SK-N-SH treated with all-trans-retinoic acid at 6 μM for 48 hours (cell line): ENCODE results near the gene HS6ST3.

Experiments used
- ATAC-seq: fragments of 200-7000 bp; cut with Tn5 transposase; 3 replicates; pipeline ENCODE4 v1.9.1; 2020; ENCODE audit warnings: mild to moderate bottlenecking, moderate library complexity
- ARNTL ChIP-seq: fragments of 450-650 bp; formaldehyde crosslinking; IDR thresholded peaks from 2 replicates; pipeline ENCODE4 v1.5.0; 2020; ENCODE audit warnings: low read depth, mild to moderate bottlenecking, moderate library complexity, borderline replicate concordance
- BACH2 ChIP-seq: fragments of 250-450 bp; sonication (Bioruptor Pico); IDR thresholded peaks from 2 replicates; pipeline ENCODE4 v1.9.0; 2021; ENCODE audit warnings: mild to moderate bottlenecking, borderline replicate concordance
- CSDC2 ChIP-seq: fragments of 250-450 bp; sonication (Bioruptor Pico); IDR thresholded peaks from 2 replicates; pipeline ENCODE4 v1.5.0; 2020; ENCODE audit warnings: mild to moderate bottlenecking, moderate library complexity
- ESRRG ChIP-seq: fragments of 250-450 bp; sonication (Bioruptor Pico); IDR thresholded peaks from 2 replicates; pipeline ENCODE4 v1.6.1; 2021; ENCODE audit warnings: mild to moderate bottlenecking
- GLIS3 ChIP-seq: fragments of 250-450 bp; sonication (Bioruptor Pico); IDR thresholded peaks from 2 replicates; pipeline ENCODE4 v1.5.0; 2020; ENCODE audit warnings: mild to moderate bottlenecking, moderate library complexity
- ISL1 ChIP-seq: fragments of 250-450 bp; sonication (Bioruptor Pico); IDR thresholded peaks from 2 replicates; pipeline ENCODE4 v2.1.2; 2022; ENCODE audit warnings: mild to moderate bottlenecking, moderate library complexity
- OSR1 ChIP-seq: fragments of 250-450 bp; sonication (Bioruptor Pico); IDR thresholded peaks from 2 replicates; pipeline ENCODE4 v1.8.0; 2022; ENCODE audit warnings: moderate library complexity, mild to moderate bottlenecking, inconsistent platforms
- RARB ChIP-seq: fragments of 250-450 bp; sonication (Bioruptor Pico); IDR thresholded peaks from 2 replicates; pipeline ENCODE4 v1.8.0; 2021; ENCODE audit warnings: mild to moderate bottlenecking, moderate library complexity
- SNAI2 ChIP-seq: fragments of 250-450 bp; sonication (Bioruptor Pico); IDR thresholded peaks from 2 replicates; pipeline ENCODE4 v1.5.0; 2020; ENCODE audit warnings: mild to moderate bottlenecking, moderate library complexity
- TOX ChIP-seq: fragments of 250-450 bp; sonication (Bioruptor Pico); IDR thresholded peaks from 2 replicates; pipeline ENCODE4 v1.8.0; 2021; ENCODE audit warnings: mild to moderate bottlenecking, moderate library complexity, borderline replicate concordance
- ZC3H10 ChIP-seq: fragments of 250-450 bp; sonication (Bioruptor Pico); IDR thresholded peaks from 2 replicates; pipeline ENCODE4 v1.5.1; 2021; ENCODE audit warnings: mild to moderate bottlenecking, moderate library complexity
- ZFP3 ChIP-seq: fragments of 250-450 bp; sonication (Bioruptor Pico); IDR thresholded peaks from 2 replicates; pipeline ENCODE4 v1.5.0; 2020; ENCODE audit warnings: mild to moderate bottlenecking, moderate library complexity
- ZFP30 ChIP-seq: fragments of 450-650 bp; formaldehyde crosslinking; IDR thresholded peaks from 2 replicates; pipeline ENCODE4 v1.5.0; 2022; ENCODE audit warnings: mild to moderate bottlenecking, moderate library complexity
- ZNF565 ChIP-seq: fragments of 450-650 bp; formaldehyde crosslinking; conservative IDR thresholded peaks from 2 replicates; pipeline ENCODE4 v1.5.0; 2020; ENCODE audit warnings: low read depth, mild to moderate bottlenecking, moderate library complexity
- ZNF70 ChIP-seq: fragments of 450-650 bp; formaldehyde crosslinking; IDR thresholded peaks from 2 replicates; pipeline ENCODE4 v1.5.0; 2020; ENCODE audit warnings: mild to moderate bottlenecking, moderate library complexity
- ZNF8 ChIP-seq: fragments of 450-650 bp; formaldehyde crosslinking; IDR thresholded peaks from 2 replicates; pipeline ENCODE4 v1.5.0; 2020; ENCODE audit warnings: mild to moderate bottlenecking, moderate library complexity
- TF ChIP-seq, protein P1 (sequence below): fragments of 250-450 bp; sonication (Bioruptor Pico); IDR thresholded peaks from 2 replicates; pipeline ENCODE4 v1.5.1; 2021; ENCODE audit warnings: mild to moderate bottlenecking, moderate library complexity
- TF ChIP-seq, protein P2 (sequence below): fragments of 250-450 bp; sonication (Bioruptor Pico); IDR thresholded peaks from 2 replicates; pipeline ENCODE4 v1.5.0; 2020; ENCODE audit warnings: mild to moderate bottlenecking, moderate library complexity
- TF ChIP-seq, protein P3 (sequence below): fragments of 250-450 bp; sonication (Bioruptor Pico); IDR thresholded peaks from 2 replicates; pipeline ENCODE4 v1.8.0; 2020; ENCODE audit warnings: mild to moderate bottlenecking, moderate library complexity, borderline replicate concordance
- TF ChIP-seq, protein P4 (sequence below): fragments of 250-450 bp; sonication (Bioruptor Pico); IDR thresholded peaks from 2 replicates; pipeline ENCODE4 v1.8.0; 2021; ENCODE audit warnings: low read depth, mild to moderate bottlenecking, moderate library complexity, borderline replicate concordance
- TF ChIP-seq, protein P5 (sequence below): fragments of 250-450 bp; sonication (Bioruptor Pico); IDR thresholded peaks from 2 replicates; pipeline ENCODE4 v1.5.1; 2020; ENCODE audit warnings: low read depth, mild to moderate bottlenecking, moderate library complexity

HS6ST3 gene

DNA sequence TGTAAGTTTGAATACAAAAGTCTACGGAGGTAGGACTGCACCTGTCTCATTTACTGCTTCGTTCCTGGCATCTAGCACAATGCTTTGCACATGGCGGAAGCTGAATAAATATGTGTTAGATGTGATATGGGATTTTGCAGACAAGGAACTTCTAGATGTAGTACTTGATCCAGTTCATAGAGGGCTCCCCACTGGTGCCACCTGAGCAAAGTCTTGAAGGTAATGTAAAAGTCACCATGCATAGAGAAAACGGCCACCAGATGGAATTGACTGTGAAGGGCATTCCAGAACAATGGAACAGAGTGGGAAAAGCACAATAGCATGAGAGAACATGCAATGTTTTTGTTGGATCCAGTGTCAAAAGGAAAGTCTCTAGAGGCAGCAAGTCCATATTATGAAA is 209.3 kb downstream of the HS6ST3 start (continued):
- TF ChIP-seq ZFP30 (CRISPR knock-in tag), result no peak

DNA sequence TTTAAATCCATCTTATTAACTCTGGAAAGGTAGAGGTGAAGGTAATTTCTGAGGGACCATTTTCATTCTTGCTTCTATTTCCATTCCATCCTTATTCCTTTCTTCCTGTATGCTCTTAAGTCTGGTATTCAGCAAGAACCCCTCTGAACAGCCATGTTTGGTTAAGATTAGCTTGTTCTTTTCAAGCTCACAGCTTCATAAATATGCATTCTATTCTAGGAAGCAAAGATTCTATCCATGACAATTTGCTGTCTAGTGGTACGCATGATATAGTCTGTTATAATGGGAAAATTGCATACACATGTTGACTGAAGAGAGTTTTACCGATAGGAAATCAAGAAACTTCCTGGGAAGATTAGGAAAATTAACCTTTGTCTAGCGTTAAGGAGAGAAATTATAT is 218.7 kb downstream of the HS6ST3 start:
- TF ChIP-seq ZNF8 (CRISPR knock-in tag) (no peak), TOX (CRISPR knock-in tag) (no peak), SNAI2 (CRISPR knock-in tag) (no peak), OSR1 (no peak)
- TF ChIP-seq, protein P1, sequence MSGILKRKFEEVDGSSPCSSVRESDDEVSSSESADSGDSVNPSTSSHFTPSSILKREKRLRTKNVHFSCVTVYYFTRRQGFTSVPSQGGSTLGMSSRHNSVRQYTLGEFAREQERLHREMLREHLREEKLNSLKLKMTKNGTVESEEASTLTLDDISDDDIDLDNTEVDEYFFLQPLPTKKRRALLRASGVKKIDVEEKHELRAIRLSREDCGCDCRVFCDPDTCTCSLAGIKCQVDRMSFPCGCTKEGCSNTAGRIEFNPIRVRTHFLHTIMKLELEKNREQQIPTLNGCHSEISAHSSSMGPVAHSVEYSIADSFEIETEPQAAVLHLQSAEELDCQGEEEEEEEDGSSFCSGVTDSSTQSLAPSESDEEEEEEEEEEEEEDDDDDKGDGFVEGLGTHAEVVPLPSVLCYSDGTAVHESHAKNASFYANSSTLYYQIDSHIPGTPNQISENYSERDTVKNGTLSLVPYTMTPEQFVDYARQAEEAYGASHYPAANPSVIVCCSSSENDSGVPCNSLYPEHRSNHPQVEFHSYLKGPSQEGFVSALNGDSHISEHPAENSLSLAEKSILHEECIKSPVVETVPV (CRISPR knock-in tag), result no peak
- TF ChIP-seq, protein P2, sequence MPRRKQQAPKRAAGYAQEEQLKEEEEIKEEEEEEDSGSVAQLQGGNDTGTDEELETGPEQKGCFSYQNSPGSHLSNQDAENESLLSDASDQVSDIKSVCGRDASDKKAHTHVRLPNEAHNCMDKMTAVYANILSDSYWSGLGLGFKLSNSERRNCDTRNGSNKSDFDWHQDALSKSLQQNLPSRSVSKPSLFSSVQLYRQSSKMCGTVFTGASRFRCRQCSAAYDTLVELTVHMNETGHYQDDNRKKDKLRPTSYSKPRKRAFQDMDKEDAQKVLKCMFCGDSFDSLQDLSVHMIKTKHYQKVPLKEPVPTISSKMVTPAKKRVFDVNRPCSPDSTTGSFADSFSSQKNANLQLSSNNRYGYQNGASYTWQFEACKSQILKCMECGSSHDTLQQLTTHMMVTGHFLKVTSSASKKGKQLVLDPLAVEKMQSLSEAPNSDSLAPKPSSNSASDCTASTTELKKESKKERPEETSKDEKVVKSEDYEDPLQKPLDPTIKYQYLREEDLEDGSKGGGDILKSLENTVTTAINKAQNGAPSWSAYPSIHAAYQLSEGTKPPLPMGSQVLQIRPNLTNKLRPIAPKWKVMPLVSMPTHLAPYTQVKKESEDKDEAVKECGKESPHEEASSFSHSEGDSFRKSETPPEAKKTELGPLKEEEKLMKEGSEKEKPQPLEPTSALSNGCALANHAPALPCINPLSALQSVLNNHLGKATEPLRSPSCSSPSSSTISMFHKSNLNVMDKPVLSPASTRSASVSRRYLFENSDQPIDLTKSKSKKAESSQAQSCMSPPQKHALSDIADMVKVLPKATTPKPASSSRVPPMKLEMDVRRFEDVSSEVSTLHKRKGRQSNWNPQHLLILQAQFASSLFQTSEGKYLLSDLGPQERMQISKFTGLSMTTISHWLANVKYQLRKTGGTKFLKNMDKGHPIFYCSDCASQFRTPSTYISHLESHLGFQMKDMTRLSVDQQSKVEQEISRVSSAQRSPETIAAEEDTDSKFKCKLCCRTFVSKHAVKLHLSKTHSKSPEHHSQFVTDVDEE (CRISPR knock-in tag), result no peak
- TF ChIP-seq, protein P3, sequence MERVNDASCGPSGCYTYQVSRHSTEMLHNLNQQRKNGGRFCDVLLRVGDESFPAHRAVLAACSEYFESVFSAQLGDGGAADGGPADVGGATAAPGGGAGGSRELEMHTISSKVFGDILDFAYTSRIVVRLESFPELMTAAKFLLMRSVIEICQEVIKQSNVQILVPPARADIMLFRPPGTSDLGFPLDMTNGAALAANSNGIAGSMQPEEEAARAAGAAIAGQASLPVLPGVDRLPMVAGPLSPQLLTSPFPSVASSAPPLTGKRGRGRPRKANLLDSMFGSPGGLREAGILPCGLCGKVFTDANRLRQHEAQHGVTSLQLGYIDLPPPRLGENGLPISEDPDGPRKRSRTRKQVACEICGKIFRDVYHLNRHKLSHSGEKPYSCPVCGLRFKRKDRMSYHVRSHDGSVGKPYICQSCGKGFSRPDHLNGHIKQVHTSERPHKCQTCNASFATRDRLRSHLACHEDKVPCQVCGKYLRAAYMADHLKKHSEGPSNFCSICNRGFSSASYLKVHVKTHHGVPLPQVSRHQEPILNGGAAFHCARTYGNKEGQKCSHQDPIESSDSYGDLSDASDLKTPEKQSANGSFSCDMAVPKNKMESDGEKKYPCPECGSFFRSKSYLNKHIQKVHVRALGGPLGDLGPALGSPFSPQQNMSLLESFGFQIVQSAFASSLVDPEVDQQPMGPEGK (CRISPR knock-in tag), result no peak
- no peak for ATAC-seq

DNA sequence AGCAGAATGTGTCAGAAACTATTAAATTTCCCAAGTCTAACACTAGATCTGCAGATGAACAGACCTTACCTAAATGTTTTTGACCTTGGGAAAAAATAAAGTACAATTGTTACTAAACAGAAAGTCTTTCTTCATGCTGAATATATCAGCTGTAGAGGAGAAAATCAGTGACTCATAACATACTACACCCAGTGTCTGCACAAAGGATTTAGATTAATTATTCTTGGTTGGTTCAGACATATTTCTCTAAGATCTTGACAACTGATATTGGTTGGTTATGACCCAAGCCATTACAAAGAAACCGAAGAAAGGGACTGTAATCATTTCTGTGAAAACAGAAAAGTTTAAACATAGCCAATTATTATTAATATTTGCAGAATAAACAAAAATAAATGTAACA is 225.1 kb downstream of the HS6ST3 start:
- no peak for ATAC-seq
- TF ChIP-seq OSR1 (no peak), ISL1 (peak; percentile 39; the same call in 1 of the 2 replicates)
- TF ChIP-seq, all 23 proteins: peak for 1

DNA sequence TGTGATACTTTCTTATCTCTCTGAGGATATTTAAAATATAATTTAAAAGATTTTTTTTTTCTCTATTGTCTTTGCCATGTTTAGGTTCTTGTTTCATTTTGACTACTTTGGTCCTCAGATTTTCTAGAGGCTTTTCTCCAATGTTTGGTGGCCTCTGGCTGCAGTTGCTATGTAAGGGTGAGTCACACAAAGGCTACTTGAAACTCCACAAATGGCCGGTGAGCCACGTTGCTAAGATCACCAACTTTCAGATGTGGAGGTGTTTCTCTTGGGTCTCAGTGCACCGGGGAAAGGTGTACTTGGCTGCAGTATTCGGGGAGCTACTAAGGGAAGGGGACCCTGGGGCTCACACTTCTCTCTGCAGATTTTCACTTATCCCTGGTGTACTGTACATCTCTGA is 248.1 kb downstream of the HS6ST3 start:
- no peak for ATAC-seq
- TF ChIP-seq ZC3H10 (CRISPR knock-in tag) (no peak), SNAI2 (CRISPR knock-in tag) (no peak), ZFP3 (CRISPR knock-in tag) (no peak), ARNTL (CRISPR knock-in tag) (no peak), ZNF70 (no peak), BACH2 (CRISPR knock-in tag) (no peak), ESRRG (CRISPR knock-in tag) (no peak), CSDC2 (CRISPR knock-in tag) (no peak), TOX (CRISPR knock-in tag) (no peak), ISL1 (no peak), ZFP30 (CRISPR knock-in tag) (no peak), RARB (no peak), ZNF565 (no peak), GLIS3 (CRISPR knock-in tag) (no peak)
- TF ChIP-seq, protein P4, sequence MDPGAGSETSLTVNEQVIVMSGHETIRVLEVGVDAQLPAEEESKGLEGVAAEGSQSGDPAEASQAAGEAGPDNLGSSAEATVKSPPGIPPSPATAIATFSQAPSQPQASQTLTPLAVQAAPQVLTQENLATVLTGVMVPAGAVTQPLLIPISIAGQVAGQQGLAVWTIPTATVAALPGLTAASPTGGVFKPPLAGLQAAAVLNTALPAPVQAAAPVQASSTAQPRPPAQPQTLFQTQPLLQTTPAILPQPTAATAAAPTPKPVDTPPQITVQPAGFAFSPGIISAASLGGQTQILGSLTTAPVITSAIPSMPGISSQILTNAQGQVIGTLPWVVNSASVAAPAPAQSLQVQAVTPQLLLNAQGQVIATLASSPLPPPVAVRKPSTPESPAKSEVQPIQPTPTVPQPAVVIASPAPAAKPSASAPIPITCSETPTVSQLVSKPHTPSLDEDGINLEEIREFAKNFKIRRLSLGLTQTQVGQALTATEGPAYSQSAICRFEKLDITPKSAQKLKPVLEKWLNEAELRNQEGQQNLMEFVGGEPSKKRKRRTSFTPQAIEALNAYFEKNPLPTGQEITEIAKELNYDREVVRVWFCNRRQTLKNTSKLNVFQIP, result no peak
- TF ChIP-seq, protein P1 (CRISPR knock-in tag), result no peak
- TF ChIP-seq, protein P3 (CRISPR knock-in tag), result no peak
- TF ChIP-seq, protein P5, sequence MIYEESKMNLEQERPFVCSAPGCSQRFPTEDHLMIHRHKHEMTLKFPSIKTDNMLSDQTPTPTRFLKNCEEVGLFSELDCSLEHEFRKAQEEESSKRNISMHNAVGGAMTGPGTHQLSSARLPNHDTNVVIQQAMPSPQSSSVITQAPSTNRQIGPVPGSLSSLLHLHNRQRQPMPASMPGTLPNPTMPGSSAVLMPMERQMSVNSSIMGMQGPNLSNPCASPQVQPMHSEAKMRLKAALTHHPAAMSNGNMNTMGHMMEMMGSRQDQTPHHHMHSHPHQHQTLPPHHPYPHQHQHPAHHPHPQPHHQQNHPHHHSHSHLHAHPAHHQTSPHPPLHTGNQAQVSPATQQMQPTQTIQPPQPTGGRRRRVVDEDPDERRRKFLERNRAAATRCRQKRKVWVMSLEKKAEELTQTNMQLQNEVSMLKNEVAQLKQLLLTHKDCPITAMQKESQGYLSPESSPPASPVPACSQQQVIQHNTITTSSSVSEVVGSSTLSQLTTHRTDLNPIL, result no peak
- TF ChIP-seq, protein P2 (CRISPR knock-in tag), result no peak
